ENCODE data around the gene IL18. TPM values are rescaled to one million over a fixed set of nuclear protein-coding genes. Genes with fewer than 3 reads are reported as not detected.

IL18 gene
- total RNA-seq, 1 donor from 2014 or later: 8.4 TPM

DNA sequence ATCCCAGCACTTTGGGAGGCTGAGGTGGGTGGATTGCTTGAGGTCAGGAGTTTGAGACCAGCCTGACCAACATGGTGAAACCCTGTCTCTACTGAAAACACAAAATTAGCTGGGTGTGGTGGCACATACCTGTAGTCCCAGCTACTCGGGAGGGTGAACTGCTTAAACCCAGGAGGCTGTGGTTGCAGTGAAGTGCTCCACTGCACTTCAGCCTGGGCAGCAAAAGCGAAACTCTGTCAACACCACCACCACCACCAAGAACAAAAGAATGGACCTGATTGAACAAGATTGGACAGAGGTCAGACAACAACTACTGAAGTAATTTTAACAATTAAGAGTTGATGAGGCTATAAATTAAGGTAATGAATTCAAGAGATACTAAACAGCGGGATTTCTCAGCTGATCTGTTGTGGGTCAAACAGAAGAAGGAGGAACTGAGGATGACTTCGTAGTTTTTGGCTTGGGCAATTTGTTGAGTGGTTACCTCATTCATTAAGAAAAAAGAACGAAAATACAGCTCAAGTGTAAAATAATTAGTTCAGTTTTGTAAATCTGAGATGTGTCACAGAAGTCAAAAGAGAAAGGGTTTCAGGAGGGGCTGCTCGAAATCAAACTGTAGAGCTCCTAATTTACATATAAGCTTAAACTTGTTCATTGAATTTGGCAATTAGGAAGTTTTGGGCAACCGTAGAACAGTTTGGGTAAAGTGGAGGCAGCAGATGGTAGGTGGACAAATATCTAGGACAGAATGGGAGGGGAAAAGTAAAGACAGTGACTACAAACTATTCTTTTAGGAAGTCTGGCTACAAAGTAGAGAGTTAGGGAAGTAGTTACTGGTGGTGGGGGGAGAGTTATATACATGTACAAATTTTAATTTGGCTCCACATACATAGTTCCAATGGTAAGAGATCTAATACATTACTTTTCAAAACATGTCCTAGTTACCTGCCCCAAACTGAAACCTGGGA lies 4.5 kb downstream of the IL18 start:
- H3K36me3 ChIP-seq (ENCODE audit: control insufficient read depth, insufficient read depth, low read length): no peaks in the 10 kb centered on the region
- H3K27me3 ChIP-seq (ENCODE audit: control insufficient read depth, insufficient read depth, low read length): no peaks in the 10 kb centered on the region
- no peak overlapping the region for H3K4me3 ChIP-seq (ENCODE audit: low read depth, low read length)
- TF ChIP-seq, protein P1, sequence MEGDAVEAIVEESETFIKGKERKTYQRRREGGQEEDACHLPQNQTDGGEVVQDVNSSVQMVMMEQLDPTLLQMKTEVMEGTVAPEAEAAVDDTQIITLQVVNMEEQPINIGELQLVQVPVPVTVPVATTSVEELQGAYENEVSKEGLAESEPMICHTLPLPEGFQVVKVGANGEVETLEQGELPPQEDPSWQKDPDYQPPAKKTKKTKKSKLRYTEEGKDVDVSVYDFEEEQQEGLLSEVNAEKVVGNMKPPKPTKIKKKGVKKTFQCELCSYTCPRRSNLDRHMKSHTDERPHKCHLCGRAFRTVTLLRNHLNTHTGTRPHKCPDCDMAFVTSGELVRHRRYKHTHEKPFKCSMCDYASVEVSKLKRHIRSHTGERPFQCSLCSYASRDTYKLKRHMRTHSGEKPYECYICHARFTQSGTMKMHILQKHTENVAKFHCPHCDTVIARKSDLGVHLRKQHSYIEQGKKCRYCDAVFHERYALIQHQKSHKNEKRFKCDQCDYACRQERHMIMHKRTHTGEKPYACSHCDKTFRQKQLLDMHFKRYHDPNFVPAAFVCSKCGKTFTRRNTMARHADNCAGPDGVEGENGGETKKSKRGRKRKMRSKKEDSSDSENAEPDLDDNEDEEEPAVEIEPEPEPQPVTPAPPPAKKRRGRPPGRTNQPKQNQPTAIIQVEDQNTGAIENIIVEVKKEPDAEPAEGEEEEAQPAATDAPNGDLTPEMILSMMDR (IDR thresholded peaks at IDR 0.05; ENCODE audit: insufficient read depth, low read length, poor library complexity, severe bottlenecking): no peak
- no peak for DNase-seq (ENCODE audit: low read depth)

- H3K36me3 ChIP-seq (ENCODE audit: control insufficient read depth, insufficient read depth, low read length): no peaks in the 10 kb centered on the region
- H3K27me3 ChIP-seq (ENCODE audit: control insufficient read depth, insufficient read depth, low read length): no peaks in the 10 kb centered on the region
- DNase-seq (ENCODE audit: low read depth): peak; percentile 100
- TF ChIP-seq, protein P1 (IDR thresholded peaks at IDR 0.05; ENCODE audit: insufficient read depth, low read length, poor library complexity, severe bottlenecking): no peak
- no peak overlapping the region for H3K4me3 ChIP-seq (ENCODE audit: low read depth, low read length)
These were observed 6.7 kb downstream of the IL18 start for GRCh38 chr11:112156956-112157766.

- Histone ChIP-seq H3K4me3 (ENCODE audit: low read depth, low read length) (no peak overlapping the region), H3K36me3 (ENCODE audit: control insufficient read depth, insufficient read depth, low read length) (no peaks in the 10 kb centered on the region), H3K27me3 (ENCODE audit: control insufficient read depth, insufficient read depth, low read length) (no peaks in the 10 kb centered on the region)
- TF ChIP-seq, protein P1 (IDR thresholded peaks at IDR 0.05; ENCODE audit: insufficient read depth, low read length, poor library complexity, severe bottlenecking): no peak
- no peak for DNase-seq (ENCODE audit: low read depth)
These were observed 7.5 kb downstream of the IL18 start for GRCh38 chr11:112156153-112156955.

DNA sequence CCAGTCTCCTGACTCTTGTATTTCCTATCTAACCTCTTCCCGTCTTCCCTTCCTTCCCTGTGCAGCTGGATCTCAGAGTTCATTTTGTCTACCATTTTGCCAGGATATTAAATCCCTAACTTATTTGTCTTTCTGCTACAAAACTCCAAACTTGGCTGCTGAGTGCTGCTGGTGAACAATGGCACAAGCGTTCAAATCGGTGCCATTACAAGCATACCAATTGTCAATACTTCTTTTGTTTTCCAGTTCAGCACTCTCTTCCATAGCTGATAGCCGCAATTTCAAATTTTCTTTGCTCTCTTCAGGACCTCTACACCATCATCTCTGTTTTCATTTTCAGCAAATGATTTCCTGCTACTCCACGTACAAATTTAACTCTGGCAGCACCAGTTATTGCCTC lies 13.4 kb downstream of the IL18 start:
- TF ChIP-seq, protein P1 (IDR thresholded peaks at IDR 0.05; ENCODE audit: insufficient read depth, low read length, poor library complexity, severe bottlenecking): no peak
- H3K36me3 ChIP-seq (ENCODE audit: control insufficient read depth, insufficient read depth, low read length): no peaks in the 10 kb centered on the region
- DNase-seq (ENCODE audit: low read depth): no peak
- H3K27me3 ChIP-seq (ENCODE audit: control insufficient read depth, insufficient read depth, low read length): no peaks in the 10 kb centered on the region
- no peak overlapping the region for H3K4me3 ChIP-seq (ENCODE audit: low read depth, low read length)

DNA sequence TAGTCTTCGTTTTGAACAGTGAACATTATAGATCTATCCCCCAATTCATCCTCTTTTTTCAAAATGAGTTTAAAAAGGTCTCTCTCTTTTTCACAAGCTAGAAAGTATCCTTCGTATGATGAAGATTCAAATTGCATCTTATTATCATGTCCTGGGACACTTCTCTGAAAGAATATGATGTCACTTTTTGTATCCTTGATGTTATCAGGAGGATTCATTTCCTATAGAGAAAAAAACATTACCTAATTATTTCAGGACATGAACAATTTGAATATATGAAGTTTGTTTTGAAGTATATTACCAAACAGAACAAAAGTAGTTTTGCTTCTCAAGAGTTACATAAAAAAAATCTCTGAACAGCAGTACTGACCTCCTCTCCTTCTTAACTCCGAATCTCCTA lies 20.3 kb downstream of the IL18 start:
- Histone ChIP-seq H3K36me3 (ENCODE audit: control insufficient read depth, insufficient read depth, low read length) (no peaks in the 10 kb centered on the region), H3K4me3 (ENCODE audit: low read depth, low read length) (no peak overlapping the region), H3K27me3 (ENCODE audit: control insufficient read depth, insufficient read depth, low read length) (no peaks in the 10 kb centered on the region)
- no peak for DNase-seq (ENCODE audit: low read depth)
- TF ChIP-seq, protein P1 (IDR thresholded peaks at IDR 0.05; ENCODE audit: insufficient read depth, low read length, poor library complexity, severe bottlenecking): no peak

Data from kidney epithelial cell (primary cell).